SHP77 (cell line): ENCODE data around the gene CCHCR1.

Source experiments
- DNase-seq, 2 experiments: peaks; one replicate each; lab custom pipeline; 2025; lab: John Stamatoyannopoulos, UW

The CCHCR1 gene

DNA sequence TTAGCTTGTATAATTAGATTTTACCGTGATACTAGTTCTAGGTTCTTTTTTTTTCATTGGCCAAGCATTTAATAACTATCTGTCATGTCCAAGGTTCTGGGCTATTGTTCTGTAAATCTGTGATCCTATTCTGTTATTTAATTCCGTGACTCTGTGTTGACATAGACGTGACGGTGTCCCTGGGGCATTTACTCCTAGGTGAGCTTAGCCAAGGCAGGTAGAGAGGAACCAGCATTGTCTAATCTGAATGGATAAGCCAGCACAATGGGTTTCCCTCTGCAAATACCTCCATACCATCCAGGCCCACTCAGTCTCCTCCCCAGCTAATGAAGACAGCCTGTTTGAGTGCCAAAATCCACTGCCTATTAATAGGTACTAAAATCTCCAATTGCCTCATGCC lies 28.5 kb downstream of the CCHCR1 start:
- DNase-seq = no peak

DNA sequence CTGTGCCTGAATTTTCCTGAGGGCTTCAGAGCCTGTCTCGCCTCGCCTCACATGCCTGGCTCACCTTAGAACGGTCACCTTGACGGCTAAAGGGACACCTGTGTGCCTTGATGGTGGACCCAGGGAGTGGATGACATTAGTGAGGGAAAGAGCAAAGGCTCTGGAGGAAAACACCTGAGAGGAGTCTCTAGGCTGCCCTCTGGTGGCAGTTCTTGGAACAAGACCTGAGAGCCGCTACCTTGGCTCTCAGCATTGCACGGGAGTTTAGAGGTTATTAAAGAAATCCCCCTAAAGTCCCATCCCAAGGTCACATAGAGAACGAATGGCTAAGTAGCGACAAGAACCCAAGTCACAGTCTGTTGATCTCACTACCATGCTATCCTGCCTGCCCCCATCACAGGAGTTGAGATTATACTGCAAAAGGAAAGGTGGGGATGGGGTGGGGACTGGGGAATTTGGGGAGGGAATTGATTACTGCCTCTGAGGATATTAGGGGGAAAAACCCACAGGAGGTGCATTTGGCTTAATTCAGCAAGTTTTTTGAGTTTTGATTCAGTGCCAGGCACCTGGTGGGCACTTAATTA lies 29.4 kb downstream of the CCHCR1 start:
- peak in 1 of 2 experiments; percentile 36 for DNase-seq

DNA sequence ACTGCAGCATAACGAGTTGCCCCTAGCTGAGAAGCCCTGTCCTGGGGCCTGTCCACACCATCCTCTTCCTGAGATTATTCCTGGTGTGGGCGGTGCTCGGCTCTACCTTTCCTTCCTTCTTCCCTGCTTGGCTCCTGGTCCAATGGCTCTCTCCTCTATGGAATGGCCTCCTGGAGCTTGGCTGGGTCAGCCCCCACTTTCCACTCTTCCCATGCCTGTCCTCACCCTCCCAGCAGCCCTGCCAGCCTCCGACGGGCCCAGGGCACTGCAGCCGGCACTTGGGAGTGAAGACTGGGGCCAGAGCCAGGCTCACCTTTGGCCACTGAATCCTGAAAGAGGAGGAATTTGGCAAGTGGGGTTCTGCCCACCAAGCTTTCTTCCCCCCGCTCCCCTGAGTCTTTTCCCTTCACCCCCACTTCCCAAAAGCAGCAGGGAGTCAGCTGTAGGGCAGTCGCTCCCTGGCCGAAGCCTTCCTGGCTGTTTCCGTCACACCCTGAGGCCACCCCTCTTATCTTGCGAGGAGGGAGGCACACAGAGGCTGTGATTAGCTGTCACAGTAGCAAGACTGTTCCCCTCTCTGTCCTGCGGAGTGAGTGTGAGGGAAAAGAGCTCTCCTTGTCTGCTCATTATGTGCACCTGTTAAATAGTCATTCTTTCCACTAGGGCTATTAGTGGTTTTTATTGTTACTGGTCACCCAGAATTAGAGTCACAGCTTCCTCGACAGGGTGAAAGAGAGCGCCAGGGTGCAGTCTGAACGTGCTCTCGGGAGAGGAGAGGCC lies 31.0 kb downstream of the CCHCR1 start:
- no peak for DNase-seq

DNA sequence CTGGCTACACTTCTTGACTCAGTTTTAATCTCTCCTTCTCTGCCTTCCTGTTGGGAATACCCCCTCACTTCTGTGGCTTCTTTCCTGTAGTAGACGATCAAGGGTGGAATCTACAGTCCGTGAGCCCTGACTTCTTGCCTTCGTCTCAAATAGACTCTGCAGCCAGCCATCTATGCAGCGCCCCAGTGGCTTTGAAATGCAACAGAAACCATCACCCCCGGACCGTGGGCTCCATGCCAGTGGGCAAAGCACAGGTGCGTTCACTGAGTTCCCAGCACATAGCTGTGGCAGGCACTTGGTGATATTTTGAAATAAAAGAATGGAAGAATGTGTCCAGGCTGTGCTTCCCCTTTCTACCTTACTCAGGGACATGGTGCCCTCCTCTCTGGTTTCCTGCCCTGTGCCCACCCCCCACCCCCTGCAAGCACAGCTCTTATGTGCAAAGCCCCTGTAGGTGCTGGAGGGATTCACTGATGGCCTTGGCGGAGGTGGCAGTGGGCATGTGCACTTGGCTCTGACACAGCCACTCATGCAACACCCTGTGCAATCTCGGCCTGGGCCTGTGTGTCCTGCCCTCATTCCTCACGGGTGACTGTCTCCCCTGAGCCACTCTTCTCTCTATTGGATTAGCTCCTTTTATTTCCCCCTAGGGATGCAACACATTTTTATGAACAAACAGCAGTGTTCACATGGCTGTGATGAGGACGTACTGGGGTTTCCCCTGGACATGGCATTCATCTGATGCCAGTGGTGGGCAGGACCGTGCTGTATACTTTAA lies 31.8 kb downstream of the CCHCR1 start:
- DNase-seq = no peak

DNA sequence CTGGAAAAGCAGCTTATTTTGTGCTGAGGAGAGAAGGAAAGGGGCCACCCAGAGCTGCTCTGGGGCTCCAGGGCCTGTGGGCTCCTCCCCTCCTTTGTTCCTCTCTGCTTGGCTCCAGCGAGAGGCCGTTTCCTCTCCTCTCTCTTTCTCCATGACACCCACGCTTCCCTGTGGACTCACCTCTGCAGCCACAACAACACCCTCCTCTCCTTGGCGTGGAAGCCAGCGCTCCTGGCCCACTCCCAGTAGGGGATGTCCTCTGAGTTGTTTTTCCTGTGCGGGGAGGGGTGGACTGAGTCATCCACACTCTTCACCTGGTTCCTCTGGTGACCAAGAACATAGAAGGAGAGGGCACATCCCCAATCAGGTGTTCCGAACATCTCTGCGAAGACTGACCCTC lies 32.4 kb downstream of the CCHCR1 start:
- no peak for DNase-seq

DNA sequence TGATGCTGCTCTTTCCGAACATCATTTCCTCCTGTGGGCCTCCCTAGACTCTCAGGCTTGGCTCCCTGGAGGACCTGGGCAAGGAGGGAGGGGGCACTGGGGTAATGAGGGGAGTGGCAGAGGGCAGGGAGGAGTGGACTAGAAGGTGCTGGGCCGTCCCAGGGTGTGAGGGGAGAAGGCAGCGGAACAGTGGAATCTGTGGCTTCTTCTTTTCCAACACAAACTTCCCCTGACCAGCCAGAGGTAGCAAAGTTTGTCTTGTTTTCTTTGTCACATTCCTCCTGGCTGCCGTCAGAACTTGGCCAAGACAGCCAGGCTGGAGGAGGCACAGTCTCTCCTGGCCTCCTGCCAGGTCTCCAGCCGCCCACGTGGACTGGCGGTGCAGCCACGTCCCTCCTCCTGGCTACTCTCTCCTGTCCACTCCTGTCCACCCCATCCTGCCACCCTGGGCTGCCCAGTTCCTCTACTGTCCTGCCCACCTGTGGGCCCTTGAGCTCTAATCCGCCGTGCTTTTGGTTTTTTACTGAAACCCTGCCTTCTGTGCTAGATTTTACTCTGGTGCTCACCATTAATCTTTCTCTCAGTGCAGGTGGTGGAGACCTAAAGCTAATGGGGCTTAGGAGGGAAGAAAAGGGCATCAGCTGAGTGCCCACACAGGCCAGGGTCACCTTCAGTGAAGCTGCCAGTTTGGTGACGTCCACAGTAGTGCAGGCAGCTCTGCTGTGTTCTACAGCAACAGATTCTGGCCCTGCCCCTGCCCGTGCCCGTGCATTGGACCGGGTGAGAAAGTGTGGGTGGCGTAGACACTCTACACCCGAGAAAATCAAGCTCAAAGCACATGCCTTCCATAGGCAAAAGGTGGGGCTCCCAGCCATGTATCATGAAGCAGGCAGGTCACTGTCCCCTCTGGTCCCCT lies 34.6 kb downstream of the CCHCR1 start:
- no peak for DNase-seq

DNA sequence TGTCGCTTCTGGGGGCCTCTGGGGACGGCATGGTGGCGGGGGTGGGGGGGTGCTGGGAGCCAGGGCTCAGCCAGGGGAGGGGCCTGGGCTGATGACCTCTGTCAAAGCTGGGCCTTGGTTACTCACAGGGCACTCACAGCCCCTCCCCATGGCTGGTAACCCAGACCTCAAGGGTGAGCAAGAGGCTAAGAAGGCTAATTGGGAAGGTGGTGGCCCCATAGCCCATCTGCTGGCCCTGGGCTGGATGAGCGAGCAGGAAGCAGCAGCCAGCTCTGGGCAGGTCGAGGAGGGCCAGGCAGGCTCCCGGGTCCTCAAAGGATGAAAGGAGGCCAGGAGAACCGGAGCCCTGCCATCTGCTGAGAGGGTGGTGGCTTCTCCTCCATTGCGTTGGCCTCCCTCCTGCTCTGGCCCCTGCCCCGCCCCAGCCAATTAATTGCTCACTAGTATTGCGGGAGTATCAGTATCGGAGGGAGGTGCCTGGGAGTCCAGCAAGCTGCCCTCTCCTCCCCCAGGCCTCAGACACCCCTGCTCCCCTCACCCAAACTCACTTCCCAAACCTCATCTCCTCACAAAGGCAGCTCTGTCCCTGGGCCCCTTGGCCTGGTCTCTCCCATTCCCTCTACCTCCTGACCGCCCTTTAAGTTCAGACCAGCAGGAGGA lies 36.3 kb downstream of the CCHCR1 start:
- no peak for DNase-seq

DNA sequence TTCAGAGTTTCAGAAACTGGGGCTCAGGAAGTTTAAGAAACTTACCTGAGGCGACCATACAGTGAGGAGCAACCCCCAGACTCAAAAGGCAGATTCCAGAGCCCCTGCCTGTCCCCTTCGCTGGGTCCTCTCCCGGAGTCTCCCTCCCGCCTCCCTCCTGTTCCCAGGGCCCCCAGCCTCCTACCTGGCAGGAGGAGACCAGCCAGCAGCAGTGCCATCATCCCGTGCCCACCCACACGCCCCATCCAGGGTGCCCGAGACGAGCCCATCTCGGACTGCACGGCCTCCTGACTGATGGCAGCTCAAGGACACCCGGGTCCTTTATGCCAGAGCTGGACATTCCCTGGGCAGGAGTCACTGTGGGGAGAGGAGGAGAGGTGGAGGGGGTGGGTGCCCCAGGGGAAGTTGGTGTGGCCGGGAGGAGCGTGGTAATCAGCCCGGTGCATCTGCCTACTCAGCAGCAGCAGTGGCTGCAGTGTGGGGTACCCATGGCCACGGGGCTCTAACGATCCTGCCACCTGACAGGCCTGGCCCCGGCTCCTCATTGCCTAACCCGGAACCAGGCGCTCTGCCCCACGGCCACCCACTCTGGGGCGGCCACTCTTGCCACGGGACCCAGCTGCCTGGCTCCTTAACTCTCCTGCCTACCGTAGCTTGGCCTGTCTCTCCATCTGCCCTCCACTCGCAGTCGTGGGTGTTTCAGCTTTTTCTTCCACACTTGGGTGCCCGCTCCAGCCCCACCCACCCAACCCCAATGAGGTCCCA lies 37.3 kb downstream of the CCHCR1 start, which contains the start of gene CDSN:
Gene CDSN (minus strand): TSS at position 296 of the 765 bp plus-strand sequence. CDS start 27 bp downstream, at position 269.
- DNase-seq = no peak

DNA sequence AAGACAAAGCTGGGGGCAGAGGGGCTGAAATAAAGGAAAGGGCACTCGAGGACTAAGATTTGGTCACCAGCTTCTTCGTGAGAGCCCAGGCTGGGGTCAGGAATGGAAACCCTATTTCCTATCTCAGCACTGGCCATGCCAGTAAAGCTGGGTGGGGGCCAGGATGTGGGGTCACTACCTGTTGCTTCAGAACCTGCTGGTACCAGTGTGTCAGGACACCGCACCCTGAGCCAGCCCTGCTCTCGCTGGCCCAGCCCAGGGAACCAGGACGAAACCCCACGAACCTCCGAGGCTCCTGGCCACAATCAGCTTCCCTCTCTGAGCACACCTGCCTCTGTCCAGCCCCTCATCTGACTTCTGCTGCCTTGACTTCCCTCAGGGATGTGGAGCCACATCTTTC lies 39.4 kb downstream of the CCHCR1 start:
- no peak for DNase-seq

DNA sequence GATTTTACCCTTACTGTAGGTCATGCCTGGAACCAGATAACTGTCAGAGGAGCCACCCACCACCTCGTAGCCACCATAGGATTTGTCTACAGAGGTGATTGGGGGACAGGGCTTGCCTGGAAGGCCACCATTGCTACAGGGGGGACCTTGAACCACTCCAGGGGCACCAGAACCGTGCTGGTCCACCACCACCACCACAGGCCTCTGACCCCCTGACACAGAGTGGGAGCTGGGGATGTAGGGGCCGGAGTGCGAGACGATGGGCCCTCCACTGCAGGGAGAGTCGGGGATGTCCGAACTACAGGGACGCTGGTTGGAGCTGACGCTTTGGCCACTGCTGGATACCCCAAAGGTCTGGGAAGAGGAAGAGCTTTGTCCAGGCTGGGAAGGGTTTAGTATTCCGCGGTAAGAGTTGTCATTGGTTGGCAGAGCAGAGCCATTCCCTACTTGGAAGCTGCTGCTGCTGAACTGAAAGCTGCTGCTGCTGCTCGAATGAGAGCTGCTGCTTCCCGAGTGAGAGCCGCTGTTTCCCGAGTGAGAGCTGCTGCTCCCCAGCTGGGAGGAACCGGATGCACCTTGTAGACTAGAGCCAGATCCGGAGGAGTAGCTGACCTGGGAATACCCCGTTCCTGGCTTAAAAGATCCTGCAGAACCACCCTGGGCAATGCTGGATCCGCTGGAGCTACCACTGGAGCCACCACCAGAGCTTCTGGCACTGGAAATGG lies 40.8 kb downstream of the CCHCR1 start:
- DNase-seq = no peak

DNA sequence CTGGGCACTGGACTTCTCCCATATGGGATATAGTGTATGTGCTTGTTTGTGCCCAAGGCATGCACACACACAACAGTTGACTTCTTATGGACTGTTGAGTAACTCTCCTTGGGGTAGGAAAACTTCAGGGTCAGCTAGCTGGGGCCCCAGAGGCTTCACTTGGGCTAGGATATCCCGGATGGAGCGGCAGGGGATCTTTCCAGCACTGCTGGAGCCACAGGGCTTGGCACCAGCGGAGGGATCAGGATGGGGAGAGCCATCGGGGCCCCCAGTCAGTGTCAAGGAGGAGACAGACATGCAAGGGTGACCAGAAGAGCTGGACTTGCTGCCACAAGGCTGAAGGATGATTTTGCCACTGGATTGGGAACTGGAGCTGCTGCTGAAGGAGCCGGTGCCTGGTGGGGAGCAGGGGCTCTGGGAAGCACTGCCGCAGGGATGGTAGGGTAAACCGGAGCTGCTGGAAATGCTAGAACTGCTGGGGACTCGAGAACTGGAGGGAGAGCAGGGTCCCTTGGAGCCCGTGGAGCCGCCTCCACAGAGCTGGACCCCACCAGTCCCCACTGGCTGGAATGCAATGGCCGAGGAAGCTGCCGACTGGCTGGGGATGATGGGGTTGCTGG lies 41.6 kb downstream of the CCHCR1 start:
- no peak for DNase-seq

DNA sequence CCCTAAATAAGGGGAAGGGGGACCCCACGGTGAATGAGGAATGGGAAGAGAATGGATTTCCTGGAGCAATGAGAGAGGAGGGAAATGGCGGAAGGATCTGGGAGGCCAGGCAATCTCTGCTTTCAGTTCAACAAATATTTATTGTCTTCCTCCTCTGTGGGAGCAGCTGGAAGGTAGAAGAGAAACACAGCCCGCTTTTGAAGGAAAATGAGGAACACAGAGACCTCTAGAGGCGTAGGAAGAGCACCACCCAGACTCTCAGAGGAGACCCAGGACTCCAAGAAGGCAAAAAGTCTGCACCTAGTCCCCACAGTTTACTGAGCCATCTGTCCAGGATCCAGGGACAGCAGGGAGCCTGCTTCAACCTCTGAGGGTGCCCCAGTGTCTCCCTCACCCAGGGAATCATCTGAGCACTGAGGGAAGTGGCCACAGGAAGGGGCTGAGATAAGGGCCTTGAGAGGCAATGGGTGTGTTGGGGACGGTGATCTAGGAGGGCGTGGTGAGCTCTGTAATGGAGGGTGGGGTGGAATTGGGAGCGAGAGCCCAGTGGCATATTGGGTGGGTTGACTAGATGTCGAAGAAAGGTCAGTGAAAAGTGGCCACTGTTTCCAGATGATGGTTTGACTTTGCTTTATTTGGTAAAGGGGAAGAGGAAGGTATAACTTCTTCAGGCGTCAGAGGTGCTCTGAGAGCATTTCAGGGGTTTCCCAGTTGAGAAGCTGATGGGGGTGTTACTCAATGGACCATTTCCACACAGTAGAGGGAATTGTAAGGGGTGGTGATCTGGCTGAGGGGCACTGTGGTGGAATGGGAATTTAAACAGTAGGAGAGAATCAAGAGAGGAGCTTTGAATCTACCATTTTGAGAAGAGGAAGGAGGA lies 42.4 kb downstream of the CCHCR1 start:
- no peak for DNase-seq

DNA sequence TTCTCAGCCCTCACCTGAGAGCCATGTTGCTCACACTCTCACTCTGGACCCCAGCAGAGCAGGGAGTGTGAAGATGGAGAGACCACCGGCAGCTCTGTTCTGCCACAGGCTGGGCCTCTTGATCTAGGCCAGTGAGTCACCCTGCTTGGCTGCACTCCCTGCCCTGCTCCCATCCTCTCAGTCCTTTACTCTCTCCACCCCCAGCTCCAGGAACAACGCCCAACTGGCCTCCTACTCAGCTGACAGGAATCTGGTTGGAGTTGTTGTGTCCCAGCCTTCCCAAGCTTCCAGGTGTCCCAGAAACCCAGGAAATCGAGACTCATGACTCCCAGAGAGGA lies 43.1 kb downstream of the CCHCR1 start, which contains the start of gene PSORS1C1:
Gene PSORS1C1 (plus strand): TSS at position 260 of the 338 bp plus-strand sequence. CDS start 14,833 bp downstream, outside the sequence.
- DNase-seq = no peak

DNA sequence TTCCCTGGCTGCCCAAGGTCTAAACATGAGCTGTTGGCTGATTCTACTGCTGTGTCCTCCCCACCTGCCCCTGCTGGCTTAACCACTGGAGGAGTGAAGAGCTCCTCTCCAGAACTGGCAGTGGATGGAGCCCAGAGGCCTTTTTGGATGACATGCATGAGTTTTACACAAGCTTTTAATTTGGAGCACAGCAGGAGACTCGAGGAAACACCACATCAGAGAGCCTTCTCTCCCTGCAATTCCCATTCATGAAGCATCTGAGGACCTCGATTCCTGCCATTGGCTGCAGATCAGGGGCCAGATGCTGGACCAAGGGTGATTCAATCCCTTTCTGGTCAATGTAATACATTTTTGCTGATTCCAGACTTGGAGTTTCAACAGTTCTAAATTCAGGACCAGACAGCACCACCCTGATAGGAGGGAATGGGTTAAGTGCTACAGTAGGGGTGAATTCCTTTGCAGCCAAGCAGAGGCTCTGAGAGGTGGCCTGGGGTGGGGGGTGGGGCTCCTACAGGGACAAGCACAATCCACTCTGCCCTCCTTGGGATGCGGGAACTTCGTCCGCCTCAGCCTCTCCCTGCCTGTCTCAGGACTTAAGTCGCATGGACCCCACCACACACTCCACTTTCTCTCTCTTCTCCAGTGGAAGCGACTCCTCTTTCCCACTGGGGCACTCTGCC lies 43.6 kb downstream of the CCHCR1 start:
- DNase-seq = no peak

DNA sequence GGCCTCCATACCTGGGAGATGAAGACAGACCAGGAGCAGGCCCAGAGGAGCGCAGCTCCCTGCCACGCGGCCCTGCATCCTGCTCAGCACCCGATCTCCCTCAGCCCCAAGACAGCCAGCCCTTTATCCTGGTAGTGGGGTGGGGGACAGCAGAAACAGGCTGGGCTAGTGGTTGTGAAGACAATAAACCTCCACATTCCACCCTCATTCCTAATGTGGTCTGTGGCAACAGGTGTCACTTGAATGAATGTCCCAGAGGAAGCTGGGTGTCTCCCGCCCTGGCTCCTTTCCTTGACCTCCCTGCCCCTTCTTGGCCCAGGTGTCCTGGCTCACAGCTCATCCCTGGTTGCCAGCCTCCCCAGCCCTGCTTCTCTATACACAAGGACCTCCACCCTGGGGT lies 45.1 kb downstream of the CCHCR1 start, which contains the start of gene C6orf15:
Gene C6orf15 (minus strand): TSS at position 98 of the 400 bp plus-strand sequence. CDS start 20 bp downstream, at position 78.
- DNase-seq = no peak

DNA sequence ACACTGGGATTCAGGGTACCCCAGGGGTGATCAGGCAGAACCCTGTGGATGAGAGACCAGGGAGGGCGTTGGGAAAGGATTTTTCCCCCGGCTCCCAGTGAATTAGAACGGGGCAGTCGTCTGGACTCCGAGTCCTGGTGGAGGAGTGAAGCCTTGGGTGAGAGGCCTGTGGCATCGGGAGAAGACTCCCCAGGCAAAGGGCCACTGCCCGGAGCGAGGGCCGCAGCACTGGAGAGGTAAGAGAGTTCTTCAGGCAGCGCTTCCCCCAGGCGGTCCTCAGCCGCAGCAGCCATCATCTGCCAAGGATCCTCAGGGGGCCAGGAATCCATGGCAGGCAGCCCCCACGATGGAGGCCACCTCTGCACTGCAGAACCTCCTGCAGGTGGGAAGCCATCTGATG lies 45.9 kb downstream of the CCHCR1 start:
- no peak for DNase-seq

DNA sequence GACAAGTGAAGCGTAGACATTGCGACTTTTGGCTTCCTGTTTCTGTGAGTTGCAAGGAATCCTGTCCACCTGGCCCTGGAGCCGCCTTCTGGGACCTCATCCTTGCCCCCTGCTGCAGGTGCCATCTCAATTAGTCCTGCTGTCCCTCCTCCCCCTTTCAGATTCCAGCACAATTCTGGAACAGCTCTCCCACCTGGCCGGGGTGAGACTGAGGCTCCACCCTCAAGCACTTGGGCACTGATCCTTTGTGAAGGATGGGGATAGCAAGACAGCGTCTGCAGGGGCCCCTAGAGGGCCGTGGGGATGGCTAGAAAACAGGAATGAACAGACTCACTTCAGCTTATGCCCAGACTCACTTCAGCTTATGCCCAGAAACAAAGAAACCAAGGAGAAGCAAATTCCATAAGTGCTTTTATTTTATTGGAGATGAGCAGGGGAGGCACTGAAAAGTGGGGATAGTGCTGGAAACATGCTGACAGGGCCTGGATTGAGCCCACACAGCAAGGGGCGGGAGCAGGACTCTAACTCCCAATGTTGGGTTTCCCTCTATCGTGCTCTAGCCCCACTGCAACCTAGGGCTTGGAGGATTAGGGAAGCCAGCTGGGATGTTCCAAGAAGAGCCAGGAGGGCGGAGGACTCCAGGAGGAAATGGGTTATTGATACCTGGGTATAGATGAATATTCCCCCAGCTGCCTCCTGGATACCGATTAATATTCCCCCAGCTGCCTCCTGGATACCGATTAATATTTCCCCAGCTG lies 46.6 kb downstream of the CCHCR1 start:
- DNase-seq = no peak
